ENCODE measurements around the gene ANKFY1.

DNA sequence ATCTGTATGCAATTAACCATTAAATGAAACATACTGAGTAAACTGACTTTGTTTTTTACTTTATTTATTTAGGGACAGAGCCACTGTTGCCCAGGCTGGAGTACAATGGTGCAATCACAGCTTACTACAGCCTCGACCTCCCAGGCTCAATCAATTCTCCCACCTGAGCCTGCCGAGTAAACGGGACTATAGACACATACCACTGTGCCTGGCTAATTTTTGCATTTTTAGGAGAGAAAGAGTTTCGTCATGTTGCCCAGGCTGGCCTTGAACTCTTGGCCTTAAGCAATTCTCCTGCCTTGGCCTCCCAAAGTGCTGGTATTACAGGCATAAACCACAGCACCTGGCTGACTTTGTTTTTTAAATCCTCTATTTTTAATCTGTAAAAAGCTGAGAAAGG lies 42.6 kb downstream of the ANKFY1 start:
- TF ChIP-seq, protein P1, sequence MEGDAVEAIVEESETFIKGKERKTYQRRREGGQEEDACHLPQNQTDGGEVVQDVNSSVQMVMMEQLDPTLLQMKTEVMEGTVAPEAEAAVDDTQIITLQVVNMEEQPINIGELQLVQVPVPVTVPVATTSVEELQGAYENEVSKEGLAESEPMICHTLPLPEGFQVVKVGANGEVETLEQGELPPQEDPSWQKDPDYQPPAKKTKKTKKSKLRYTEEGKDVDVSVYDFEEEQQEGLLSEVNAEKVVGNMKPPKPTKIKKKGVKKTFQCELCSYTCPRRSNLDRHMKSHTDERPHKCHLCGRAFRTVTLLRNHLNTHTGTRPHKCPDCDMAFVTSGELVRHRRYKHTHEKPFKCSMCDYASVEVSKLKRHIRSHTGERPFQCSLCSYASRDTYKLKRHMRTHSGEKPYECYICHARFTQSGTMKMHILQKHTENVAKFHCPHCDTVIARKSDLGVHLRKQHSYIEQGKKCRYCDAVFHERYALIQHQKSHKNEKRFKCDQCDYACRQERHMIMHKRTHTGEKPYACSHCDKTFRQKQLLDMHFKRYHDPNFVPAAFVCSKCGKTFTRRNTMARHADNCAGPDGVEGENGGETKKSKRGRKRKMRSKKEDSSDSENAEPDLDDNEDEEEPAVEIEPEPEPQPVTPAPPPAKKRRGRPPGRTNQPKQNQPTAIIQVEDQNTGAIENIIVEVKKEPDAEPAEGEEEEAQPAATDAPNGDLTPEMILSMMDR (IDR thresholded peaks at IDR 0.05): no peak
- no peak for TF ChIP-seq POLR2A (IDR thresholded peaks at IDR 0.05)

All from body of pancreas (tissue), 4 donors.